ENCODE data around the gene HOXD11. TPM values are rescaled to one million over a fixed set of nuclear protein-coding genes. Genes with fewer than 3 reads are reported as not detected.
A peak's percentile ranks its signal among the peaks of the same experiment; 100 is the strongest.

HOXD11 gene
- total RNA-seq, 4 donors from 2014 or later, result not detected

GRCh38 chr2:176079285-176079830 lies 27.7 kb upstream of the HOXD11 start:
- 5 to 8% methylated on average over 30 of the region's 30 CpGs for WGBS, 2 donors
- intact Hi-C loops (cut with DNase I), result no loop called here
- no peaks in the 10 kb centered on the region for H3K9me3 ChIP-seq
- H3K4me1 ChIP-seq, result peaks cover 5 to 19% of the 10 kb centered on the region in 2 donors
- TF ChIP-seq, protein P1, sequence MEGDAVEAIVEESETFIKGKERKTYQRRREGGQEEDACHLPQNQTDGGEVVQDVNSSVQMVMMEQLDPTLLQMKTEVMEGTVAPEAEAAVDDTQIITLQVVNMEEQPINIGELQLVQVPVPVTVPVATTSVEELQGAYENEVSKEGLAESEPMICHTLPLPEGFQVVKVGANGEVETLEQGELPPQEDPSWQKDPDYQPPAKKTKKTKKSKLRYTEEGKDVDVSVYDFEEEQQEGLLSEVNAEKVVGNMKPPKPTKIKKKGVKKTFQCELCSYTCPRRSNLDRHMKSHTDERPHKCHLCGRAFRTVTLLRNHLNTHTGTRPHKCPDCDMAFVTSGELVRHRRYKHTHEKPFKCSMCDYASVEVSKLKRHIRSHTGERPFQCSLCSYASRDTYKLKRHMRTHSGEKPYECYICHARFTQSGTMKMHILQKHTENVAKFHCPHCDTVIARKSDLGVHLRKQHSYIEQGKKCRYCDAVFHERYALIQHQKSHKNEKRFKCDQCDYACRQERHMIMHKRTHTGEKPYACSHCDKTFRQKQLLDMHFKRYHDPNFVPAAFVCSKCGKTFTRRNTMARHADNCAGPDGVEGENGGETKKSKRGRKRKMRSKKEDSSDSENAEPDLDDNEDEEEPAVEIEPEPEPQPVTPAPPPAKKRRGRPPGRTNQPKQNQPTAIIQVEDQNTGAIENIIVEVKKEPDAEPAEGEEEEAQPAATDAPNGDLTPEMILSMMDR (IDR thresholded peaks at IDR 0.05), result no peak
- no peak for TF ChIP-seq POLR2A (IDR thresholded peaks at IDR 0.05)
- H3K27me3 ChIP-seq, result peaks cover 83% of the 10 kb centered on the region
- H3K36me3 ChIP-seq, result no peaks in the 10 kb centered on the region
- no peak for DNase-seq
- H3K27ac ChIP-seq, result no peak overlapping the region
- no peak overlapping the region for H3K4me3 ChIP-seq (replicated peaks in 1 of 3)

DNA sequence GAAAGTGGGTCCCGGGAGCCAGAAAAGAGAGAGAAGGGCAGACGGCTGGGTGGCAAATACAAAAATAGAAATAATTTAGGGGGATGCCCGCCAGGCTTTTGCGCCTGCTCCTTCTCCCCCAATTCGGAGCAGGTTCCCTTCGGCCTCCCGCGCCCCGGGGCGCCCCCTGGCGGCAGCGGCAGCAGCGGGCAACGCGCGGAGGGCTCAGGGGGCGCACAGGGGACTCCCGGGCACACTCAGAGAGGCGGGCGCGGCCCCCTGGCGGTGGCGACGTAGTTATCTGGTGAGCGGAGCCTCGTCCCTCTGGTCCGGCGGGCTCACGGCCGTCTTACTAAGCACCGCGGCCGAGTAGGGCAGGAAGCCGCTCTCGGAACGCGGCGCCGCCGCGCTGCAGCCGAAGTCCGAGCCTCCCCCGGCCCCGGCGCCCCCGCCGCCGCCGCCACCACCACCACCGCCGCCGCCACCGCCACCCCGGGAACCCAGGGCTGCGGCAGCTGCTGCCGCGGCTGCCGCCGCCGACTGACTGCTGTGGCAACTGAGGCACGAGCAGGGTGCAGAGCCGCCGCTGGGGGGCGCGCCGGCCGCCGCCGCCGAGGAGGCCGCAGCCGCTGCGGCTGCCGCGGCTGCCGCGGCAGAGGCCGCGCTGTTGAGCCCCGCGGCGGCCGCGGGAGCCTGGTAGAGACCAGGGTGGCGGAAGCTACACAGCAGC lies 27.1 kb upstream of the HOXD11 start:
- intact Hi-C loops (cut with DNase I), result loop anchor here (10.0 kb wide), 1 partner anchor 715 kb away; no protein-coding TSS in a partner anchor
- TF ChIP-seq POLR2A (IDR thresholded peaks at IDR 0.05), result no peak
- TF ChIP-seq, protein P1 (IDR thresholded peaks at IDR 0.05), result peak in 1 of 6 experiments; percentile 32
- Histone ChIP-seq H3K27me3 (peaks cover 88% of the 10 kb centered on the region), H3K4me1 (peaks cover 5 to 19% of the 10 kb centered on the region in 2 donors), H3K9me3 (no peaks in the 10 kb centered on the region), H3K27ac (no peak overlapping the region), H3K36me3 (no peaks in the 10 kb centered on the region), H3K4me3 (replicated peaks in 1 of 3) (no peak overlapping the region)
- WGBS, 2 donors, result 1 to 3% methylated on average over 8 to 9 of the region's 86 CpGs
- DNase-seq, result no peak

- H3K27ac ChIP-seq, result no peak overlapping the region
- peaks cover 5 to 19% of the 10 kb centered on the region in 2 donors for H3K4me1 ChIP-seq
- H3K4me3 ChIP-seq (replicated peaks in 1 of 3), result no peak overlapping the region
- DNase-seq, result no peak
- WGBS, 2 donors, result 11 to 15% methylated on average over 21 to 25 of the region's 68 CpGs
- peaks cover 90% of the 10 kb centered on the region for H3K27me3 ChIP-seq
- H3K36me3 ChIP-seq, result no peaks in the 10 kb centered on the region
- intact Hi-C loops (cut with DNase I), result loop anchor here (10.0 kb wide), 1 partner anchor 716 kb away; no protein-coding TSS in a partner anchor
- TF ChIP-seq POLR2A (IDR thresholded peaks at IDR 0.05), result no peak
- TF ChIP-seq, protein P1 (IDR thresholded peaks at IDR 0.05), result no peak
- no peaks in the 10 kb centered on the region for H3K9me3 ChIP-seq
Observed at GRCh38 chr2:176080540-176081375, 26.3 kb upstream of the HOXD11 start.

- Histone ChIP-seq H3K27me3 (peaks cover 90% of the 10 kb centered on the region), H3K4me1 (peaks cover 5 to 19% of the 10 kb centered on the region in 2 donors), H3K9me3 (no peaks in the 10 kb centered on the region), H3K4me3 (replicated peaks in 1 of 3) (no peak overlapping the region), H3K36me3 (no peaks in the 10 kb centered on the region), H3K27ac (no peak overlapping the region)
- intact Hi-C loops (cut with DNase I), result loop anchor here (10.0 kb wide), 1 partner anchor 717 kb away; no protein-coding TSS in a partner anchor
- TF ChIP-seq, protein P1 (IDR thresholded peaks at IDR 0.05), result no peak
- TF ChIP-seq POLR2A (IDR thresholded peaks at IDR 0.05), result no peak
- no peak for DNase-seq
- WGBS, 2 donors, result 8 to 11% methylated on average over 17 of the region's 17 CpGs
Observed at GRCh38 chr2:176081376-176081836, 25.7 kb upstream of the HOXD11 start.
